GM18868 (cell line): Measurements from ENCODE around the gene BTBD9.
"Not testable (repeated sequence)": the region's sequence is repeated elsewhere in the genome, so short reads cannot be mapped to it uniquely, and the experiment has no call there.

Experiments used
- ATAC-seq: cut with Tn5 transposase; IDR thresholded peaks from one replicate; pipeline ENCODE4 v1.9.1; 2021; ENCODE audit warnings: mild to moderate bottlenecking, moderate library complexity; ENCODE audit not compliant: unreplicated experiment

Gene BTBD9

GRCh38 chr6:38352636-38353035, 287.1 kb downstream of the BTBD9 start:
- ATAC-seq: no peak

GRCh38 chr6:38350942-38351341, 288.8 kb downstream of the BTBD9 start:
- no peak for ATAC-seq

- ATAC-seq: no peak
These were observed 289.5 kb downstream of the BTBD9 start for GRCh38 chr6:38350220-38350619.

GRCh38 chr6:38349795-38350194, 289.9 kb downstream of the BTBD9 start:
- no peak for ATAC-seq

- no peak for ATAC-seq
These were observed 290.5 kb downstream of the BTBD9 start for GRCh38 chr6:38349221-38349620.

GRCh38 chr6:38348371-38348770, 291.4 kb downstream of the BTBD9 start:
- no peak for ATAC-seq

- ATAC-seq: not testable (repeated sequence)
These were observed 291.9 kb downstream of the BTBD9 start for GRCh38 chr6:38347829-38348228.

GRCh38 chr6:38346291-38347079, 293.2 kb downstream of the BTBD9 start:
- no peak for ATAC-seq

GRCh38 chr6:38345586-38345985, 294.1 kb downstream of the BTBD9 start:
- no peak for ATAC-seq

GRCh38 chr6:38341496-38341895, 298.2 kb downstream of the BTBD9 start:
- no peak for ATAC-seq

GRCh38 chr6:38339914-38340313, 299.8 kb downstream of the BTBD9 start:
- ATAC-seq: no peak

- no peak for ATAC-seq
These were observed 301.8 kb downstream of the BTBD9 start for GRCh38 chr6:38337819-38338465.

- ATAC-seq: no peak
These were observed 302.8 kb downstream of the BTBD9 start for GRCh38 chr6:38336922-38337321.

- no peak for ATAC-seq
These were observed 312.9 kb downstream of the BTBD9 start for GRCh38 chr6:38326837-38327236.

- no peak for ATAC-seq
These were observed 316.5 kb downstream of the BTBD9 start for GRCh38 chr6:38323216-38323615.

GRCh38 chr6:38322138-38322537, 317.6 kb downstream of the BTBD9 start:
- no peak for ATAC-seq

GRCh38 chr6:38320843-38321242, 318.9 kb downstream of the BTBD9 start:
- ATAC-seq: no peak

GRCh38 chr6:38320358-38320757, 319.4 kb downstream of the BTBD9 start:
- no peak for ATAC-seq

GRCh38 chr6:38319256-38320212, 320.2 kb downstream of the BTBD9 start:
- ATAC-seq: no peak

- ATAC-seq: peak; percentile 75
These were observed 323.4 kb downstream of the BTBD9 start for GRCh38 chr6:38316099-38316868.

- no peak for ATAC-seq
These were observed 328.5 kb downstream of the BTBD9 start for GRCh38 chr6:38311201-38311600.
